SU-DHL-6 (cell line): ENCODE data around the gene ITPK1.

Experiments
- H2AFZ ChIP-seq: fragments of 200-600 bp; sonication (generic); 2 replicates; pipeline ENCODE4 v1.6.1; 2014; ENCODE audit warnings: low read depth, mild to moderate bottlenecking, moderate library complexity, mixed read lengths, antibody characterized with exemption, low read length; ENCODE audit not compliant: severe bottlenecking
- H3F3A ChIP-seq: fragments of 200-600 bp; shearing (Covaris generic); 2 replicates; pipeline ENCODE4 v1.6.0; 2016; ENCODE audit warnings: antibody characterized with exemption, mild to moderate bottlenecking; ENCODE audit not compliant: insufficient read depth
- H3K27ac ChIP-seq: fragments of 200-600 bp; sonication (generic); 2 replicates; pipeline ENCODE4 v1.5.1; 2016; ENCODE audit warnings: low read depth, mild to moderate bottlenecking, low read length, moderate library complexity, mixed read lengths
- H3K27me3 ChIP-seq: fragments of 200-600 bp; sonication (generic), shearing (Covaris generic); 2 replicates; pipeline ENCODE4 v1.6.0; 2014; ENCODE audit warnings: mild to moderate bottlenecking, low read length
- H3K36me3 ChIP-seq: fragments of 200-600 bp; sonication (generic); 2 replicates; pipeline ENCODE4 v1.6.1; 2014; ENCODE audit warnings: mild to moderate bottlenecking, low read length, mixed read lengths
- H3K4me2 ChIP-seq: fragments of 300-600, 200-600 bp; shearing (Covaris generic), sonication (generic); 2 replicates; pipeline ENCODE4 v1.6.0; 2014; ENCODE audit warnings: low read length, low read depth, mild to moderate bottlenecking; ENCODE audit not compliant: poor library complexity, severe bottlenecking
- H3K4me3 ChIP-seq: fragments of 200-600 bp; sonication (generic); 2 replicates; pipeline ENCODE4 v1.5.1; 2014; ENCODE audit warnings: antibody characterized with exemption, low read length, mild to moderate bottlenecking, mixed read lengths; ENCODE audit not compliant: insufficient read depth, poor library complexity, severe bottlenecking
- H3K79me2 ChIP-seq: fragments of 200-600 bp; sonication (generic); 2 replicates; pipeline ENCODE4 v1.6.1; 2014; ENCODE audit warnings: mild to moderate bottlenecking, low read length, moderate library complexity; ENCODE audit not compliant: insufficient read depth
- H3K9ac ChIP-seq: fragments of 200-600 bp; sonication (generic); 2 replicates; pipeline ENCODE4 v1.7.0; 2014; ENCODE audit warnings: mild to moderate bottlenecking, low read length
- H3K9me2 ChIP-seq: fragments of 200-600 bp; sonication (generic); replicated peaks from 2 replicates; pipeline ENCODE4 v1.6.1; 2014; ENCODE audit warnings: low read length; ENCODE audit not compliant: insufficient read depth
- H3K9me3 ChIP-seq: fragments of 200-600 bp; sonication (generic); 2 replicates; pipeline ENCODE4 v1.6.1; 2014; ENCODE audit warnings: low read length, mixed read lengths; ENCODE audit not compliant: insufficient read depth
- H4K20me1 ChIP-seq: fragments of 200-600 bp; sonication (generic); 2 replicates; pipeline ENCODE4 v1.6.1; 2014; ENCODE audit warnings: low read depth, mild to moderate bottlenecking, antibody characterized with exemption, low read length, moderate library complexity, mixed read lengths
- EZH2phosphoT487 ChIP-seq: fragments of 200-600 bp; sonication (generic), shearing (Covaris generic); conservative IDR thresholded peaks from 2 replicates; pipeline ENCODE4 v1.6.1; 2018; ENCODE audit warnings: mild to moderate bottlenecking, antibody characterized with exemption, low read length, moderate library complexity, mixed read lengths
- TF ChIP-seq, protein P1 (sequence below): fragments of 200-600 bp; sonication (generic); IDR thresholded peaks from one replicate; pipeline ENCODE4 v1.5.1; 2017; ENCODE audit warnings: antibody characterized with exemption, mild to moderate bottlenecking, low read length, moderate library complexity; ENCODE audit not compliant: insufficient read depth, poor library complexity, severe bottlenecking

Gene ITPK1

DNA sequence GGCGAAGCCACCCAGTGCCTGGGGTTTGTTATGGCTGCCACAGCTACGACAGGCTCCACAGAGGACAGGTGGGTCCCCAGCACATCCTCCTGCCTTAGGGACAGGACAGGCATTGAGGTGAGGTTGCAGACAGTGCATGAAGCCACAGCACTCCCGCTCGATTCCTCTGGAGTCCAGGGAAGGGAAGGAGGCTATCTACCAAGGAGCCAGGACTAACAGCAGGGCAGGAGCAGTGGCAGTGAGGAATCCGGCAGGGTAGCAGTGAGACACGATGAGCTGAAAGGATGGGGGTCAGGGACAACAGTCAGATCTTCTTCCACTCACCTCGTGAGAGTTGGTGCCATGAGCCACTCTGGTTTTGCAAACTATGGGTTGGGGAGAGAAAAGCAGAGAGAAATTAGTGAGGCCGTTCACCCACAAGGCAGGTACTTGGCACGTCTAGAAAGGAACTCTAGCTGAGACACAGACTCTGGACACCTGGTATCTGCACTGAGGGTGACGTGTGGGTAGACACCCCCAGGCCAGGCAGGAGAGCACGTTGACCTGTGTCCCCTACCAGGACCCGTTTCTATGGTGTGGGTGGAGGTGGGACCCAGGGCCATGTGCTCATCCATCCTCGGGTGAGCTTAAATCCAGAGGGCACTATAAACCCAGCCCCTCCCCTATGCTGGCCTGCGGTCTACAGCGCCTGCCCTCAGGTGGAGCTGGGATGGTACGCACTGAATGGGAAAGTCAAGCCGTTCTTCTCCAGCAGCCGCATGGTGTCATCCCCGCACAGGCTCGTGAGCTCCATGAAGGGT, 153.5 kb downstream of the ITPK1 start:
- no peaks in the 10 kb centered on the region for H3K36me3 ChIP-seq
- H3K27ac ChIP-seq, result no peak overlapping the region
- H3K4me2 ChIP-seq, result no peak overlapping the region
- no peaks in the 10 kb centered on the region for H4K20me1 ChIP-seq
- H3K27me3 ChIP-seq, result no peaks in the 10 kb centered on the region
- no peak overlapping the region for H3K9ac ChIP-seq
- H3K9me2 ChIP-seq, result no peaks in the 10 kb centered on the region
- no peak overlapping the region for H2AFZ ChIP-seq
- no peaks in the 10 kb centered on the region for H3K9me3 ChIP-seq
- TF ChIP-seq, protein P1, sequence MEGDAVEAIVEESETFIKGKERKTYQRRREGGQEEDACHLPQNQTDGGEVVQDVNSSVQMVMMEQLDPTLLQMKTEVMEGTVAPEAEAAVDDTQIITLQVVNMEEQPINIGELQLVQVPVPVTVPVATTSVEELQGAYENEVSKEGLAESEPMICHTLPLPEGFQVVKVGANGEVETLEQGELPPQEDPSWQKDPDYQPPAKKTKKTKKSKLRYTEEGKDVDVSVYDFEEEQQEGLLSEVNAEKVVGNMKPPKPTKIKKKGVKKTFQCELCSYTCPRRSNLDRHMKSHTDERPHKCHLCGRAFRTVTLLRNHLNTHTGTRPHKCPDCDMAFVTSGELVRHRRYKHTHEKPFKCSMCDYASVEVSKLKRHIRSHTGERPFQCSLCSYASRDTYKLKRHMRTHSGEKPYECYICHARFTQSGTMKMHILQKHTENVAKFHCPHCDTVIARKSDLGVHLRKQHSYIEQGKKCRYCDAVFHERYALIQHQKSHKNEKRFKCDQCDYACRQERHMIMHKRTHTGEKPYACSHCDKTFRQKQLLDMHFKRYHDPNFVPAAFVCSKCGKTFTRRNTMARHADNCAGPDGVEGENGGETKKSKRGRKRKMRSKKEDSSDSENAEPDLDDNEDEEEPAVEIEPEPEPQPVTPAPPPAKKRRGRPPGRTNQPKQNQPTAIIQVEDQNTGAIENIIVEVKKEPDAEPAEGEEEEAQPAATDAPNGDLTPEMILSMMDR, result no peak
- no peak for TF ChIP-seq EZH2phosphoT487
- no peaks in the 10 kb centered on the region for H3F3A ChIP-seq
- H3K4me3 ChIP-seq, result no peak overlapping the region
- H3K79me2 ChIP-seq, result no peaks in the 10 kb centered on the region

DNA sequence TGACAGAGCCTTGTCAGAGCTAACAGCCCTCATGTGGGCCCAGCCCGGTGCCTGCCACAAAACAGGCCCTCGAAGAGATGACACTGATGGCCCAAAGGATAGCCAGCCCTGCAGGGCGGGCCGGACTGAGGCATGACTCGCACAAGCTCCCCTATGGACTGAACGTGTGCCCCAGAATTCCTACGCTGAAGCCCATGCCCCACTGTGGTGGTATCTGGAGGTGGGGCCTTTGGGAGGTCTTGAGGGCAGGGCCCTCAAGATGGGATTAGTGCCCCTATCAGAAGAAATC, 154.2 kb downstream of the ITPK1 start:
- Histone ChIP-seq H3F3A (no peaks in the 10 kb centered on the region), H4K20me1 (no peaks in the 10 kb centered on the region), H3K27ac (no peak overlapping the region), H3K9me3 (no peaks in the 10 kb centered on the region), H3K36me3 (no peaks in the 10 kb centered on the region), H3K9ac (no peak overlapping the region), H3K79me2 (no peaks in the 10 kb centered on the region), H3K4me2 (no peak overlapping the region), H3K27me3 (no peaks in the 10 kb centered on the region), H3K9me2 (no peaks in the 10 kb centered on the region), H3K4me3 (no peak overlapping the region), H2AFZ (no peak overlapping the region)
- TF ChIP-seq, protein P1, result no peak
- TF ChIP-seq EZH2phosphoT487, result no peak

DNA sequence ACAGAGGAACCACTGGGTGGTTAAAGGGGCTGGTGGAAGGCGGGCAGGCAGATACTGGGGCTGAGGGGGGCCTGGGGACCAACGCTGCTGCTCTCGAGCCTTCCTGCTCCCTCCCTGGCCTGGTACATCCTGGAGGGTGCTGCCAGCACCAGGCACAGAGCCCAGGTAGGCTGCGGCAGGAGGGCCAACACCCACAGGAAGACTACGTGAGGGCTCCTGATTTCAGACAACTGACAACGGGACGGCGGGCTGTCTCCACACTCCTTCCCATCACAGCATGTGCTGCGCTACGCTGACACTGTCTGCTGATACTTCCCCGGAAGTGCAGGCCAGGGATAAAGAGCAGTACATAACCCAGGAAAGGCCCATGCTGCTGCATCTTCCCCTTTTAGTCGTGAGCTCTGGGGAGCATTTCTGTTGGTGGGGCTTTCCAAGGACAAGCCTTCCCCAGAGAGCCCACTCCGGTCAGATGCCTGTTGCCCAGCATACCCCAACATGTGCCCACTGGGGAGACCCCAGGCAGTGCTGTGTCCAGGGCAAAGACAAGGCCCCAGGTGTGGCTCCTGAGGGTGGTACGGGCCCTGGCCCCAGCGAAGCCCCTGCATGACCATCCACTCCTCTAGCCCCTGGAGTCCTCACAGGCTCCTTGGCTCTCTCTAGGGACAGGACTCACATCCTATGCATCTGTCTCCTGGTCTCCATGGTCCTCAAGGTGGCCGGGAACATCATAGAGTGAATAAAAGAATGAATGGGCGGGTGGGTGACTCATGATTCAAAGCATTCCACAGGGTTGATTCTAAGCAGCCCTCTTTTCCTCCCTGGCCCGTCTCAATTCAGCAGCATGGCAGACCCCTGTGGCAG, 154.8 kb downstream of the ITPK1 start:
- H3K27ac ChIP-seq, result no peak overlapping the region
- H3K27me3 ChIP-seq, result no peaks in the 10 kb centered on the region
- no peak overlapping the region for H3K4me2 ChIP-seq
- no peak overlapping the region for H3K4me3 ChIP-seq
- H3K79me2 ChIP-seq, result no peaks in the 10 kb centered on the region
- TF ChIP-seq EZH2phosphoT487, result no peak
- TF ChIP-seq, protein P1, result no peak
- H3K9me2 ChIP-seq, result no peaks in the 10 kb centered on the region
- H3K9ac ChIP-seq, result no peak overlapping the region
- H4K20me1 ChIP-seq, result no peaks in the 10 kb centered on the region
- H3K9me3 ChIP-seq, result no peaks in the 10 kb centered on the region
- no peaks in the 10 kb centered on the region for H3F3A ChIP-seq
- H2AFZ ChIP-seq, result no peak overlapping the region
- no peaks in the 10 kb centered on the region for H3K36me3 ChIP-seq
